Suprapubic skin (tissue), 4 donors: ENCODE measurements around the gene SGPL1. TPM values are rescaled to one million over a fixed set of nuclear protein-coding genes. Genes with fewer than 3 reads are reported as not detected.

Source experiments
- DNase-seq, 2 donors: peaks; one replicate each; pipeline ENCODE4 v3.0.0-alpha.2; 2019; ENCODE audit warnings: low spot score in 2 of 2
- H3K27ac ChIP-seq: fragments of 200-600 bp; sonication (generic); one replicate; pipeline ENCODE4 v1.5.1; 2019
- H3K27me3 ChIP-seq: fragments of 200-600 bp; sonication (generic); one replicate; pipeline ENCODE4 v1.5.1; 2019
- H3K36me3 ChIP-seq: fragments of 200-600 bp; sonication (generic); one replicate; pipeline ENCODE4 v1.5.1; 2019
- H3K4me1 ChIP-seq: fragments of 200-600 bp; sonication (generic); one replicate; pipeline ENCODE4 v1.5.1; 2019
- H3K4me3 ChIP-seq: fragments of 200-600 bp; sonication (generic); one replicate; pipeline ENCODE4 v1.5.1; 2019; ENCODE audit warnings: mild to moderate bottlenecking
- H3K9me3 ChIP-seq: fragments of 200-600 bp; sonication (generic); one replicate; pipeline ENCODE4 v1.5.1; 2019
- CTCF ChIP-seq, 2 donors: fragments of 200-600 bp in 1 of 2; fragments of 450-650 bp in 1 of 2; sonication (generic) in 1 of 2; IDR thresholded peaks; one replicate each; pipeline ENCODE4 v1.5.1; 2016 to 2019; ENCODE audit warnings: antibody characterized with exemption in 2 of 2, mild to moderate bottlenecking in 1 of 2, moderate library complexity in 1 of 2
- EP300 ChIP-seq: sonication (generic); formaldehyde crosslinking; IDR thresholded peaks from one replicate; pipeline ENCODE4 v1.6.1; 2017; ENCODE audit warnings: antibody characterized with exemption
- POLR2A ChIP-seq, 2 donors: fragments of 450-650 bp; IDR thresholded peaks; one replicate each; pipeline ENCODE4 v1.6.1; 2017; ENCODE audit warnings: antibody characterized with exemption in 2 of 2, mild to moderate bottlenecking in 2 of 2, moderate library complexity in 2 of 2
- POLR2AphosphoS5 ChIP-seq, 3 donors: sonication (generic); formaldehyde crosslinking; IDR thresholded peaks; one replicate each; pipeline ENCODE4 v1.6.1; 2017; ENCODE audit warnings: antibody characterized with exemption in 3 of 3
- WGBS: methylation state at CpG from one replicate; pipeline ENCODE4 v1.1.5; 2018; 5-methylcytosine and 5-hydroxymethylcytosine counted together
- total RNA-seq, 4 donors: library from RNA; depleted of rRNA; stranded (reverse); fragments of >200 nt; gene quantifications; one replicate each; pipeline ENCODE4 v1.1.0, GENCODE V29; 2016

The SGPL1 gene
- total RNA-seq, 4 donors from 2014 or later: 54.4 to 80.1 (median 59.6) TPM

GRCh38 chr10:70786799-70787415, 28.8 kb upstream of the SGPL1 start:
- TF ChIP-seq POLR2A (IDR thresholded peaks at IDR 0.05): no peak
- TF ChIP-seq POLR2AphosphoS5 (IDR thresholded peaks at IDR 0.05): no peak
- TF ChIP-seq CTCF (IDR thresholded peaks at IDR 0.05): no peak
- TF ChIP-seq EP300: no peak
- Histone ChIP-seq H3K27me3 (peaks cover 4% of the 10 kb centered on the region), H3K27ac (no peak overlapping the region), H3K4me1 (no peaks in the 10 kb centered on the region), H3K9me3 (no peaks in the 10 kb centered on the region), H3K36me3 (no peaks in the 10 kb centered on the region), H3K4me3 (no peak overlapping the region)
- WGBS: 48% methylated on average over 5 of the region's 5 CpGs
- no peak for DNase-seq

- H3K4me3 ChIP-seq: no peak overlapping the region
- TF ChIP-seq CTCF (IDR thresholded peaks at IDR 0.05): no peak
- no peak for TF ChIP-seq EP300
- no peak for TF ChIP-seq POLR2A (IDR thresholded peaks at IDR 0.05)
- no peak for TF ChIP-seq POLR2AphosphoS5 (IDR thresholded peaks at IDR 0.05)
- WGBS: 65% methylated on average over 5 of the region's 5 CpGs
- no peaks in the 10 kb centered on the region for H3K27me3 ChIP-seq
- H3K4me1 ChIP-seq: no peaks in the 10 kb centered on the region
- no peak for DNase-seq
- H3K27ac ChIP-seq: no peak overlapping the region
- no peaks in the 10 kb centered on the region for H3K36me3 ChIP-seq
- no peaks in the 10 kb centered on the region for H3K9me3 ChIP-seq
These were observed 24.2 kb upstream of the SGPL1 start for GRCh38 chr10:70791386-70792039.

DNA sequence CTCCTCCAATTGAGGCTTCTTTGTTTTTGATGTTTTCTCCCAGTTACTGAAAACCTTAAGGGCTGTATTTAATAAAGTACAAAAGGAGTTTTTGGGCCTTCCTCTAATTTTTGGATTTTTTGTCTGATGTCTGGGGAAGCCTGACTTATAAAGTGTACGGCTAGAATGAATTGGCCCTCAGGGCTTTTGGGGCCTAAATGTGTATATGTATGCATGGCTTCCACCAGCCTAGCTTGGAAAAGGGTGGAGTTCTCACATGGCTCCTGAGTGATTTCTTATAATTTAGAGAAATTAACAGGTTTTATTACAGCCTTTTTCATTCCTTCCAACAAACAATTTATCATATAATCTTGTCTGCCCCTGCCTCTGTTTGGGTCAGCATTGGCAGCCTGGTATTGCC, 20.1 kb upstream of the SGPL1 start:
- no peaks in the 10 kb centered on the region for H3K36me3 ChIP-seq
- no peaks in the 10 kb centered on the region for H3K9me3 ChIP-seq
- H3K4me3 ChIP-seq: no peak overlapping the region
- H3K4me1 ChIP-seq: no peaks in the 10 kb centered on the region
- 58% methylated on average over 1 of the region's 1 CpG for WGBS
- no peak for DNase-seq
- TF ChIP-seq EP300 (no peak), POLR2AphosphoS5 (IDR thresholded peaks at IDR 0.05) (no peak), POLR2A (IDR thresholded peaks at IDR 0.05) (no peak), CTCF (IDR thresholded peaks at IDR 0.05) (no peak)
- H3K27ac ChIP-seq: no peak overlapping the region
- no peaks in the 10 kb centered on the region for H3K27me3 ChIP-seq

GRCh38 chr10:70797840-70798239, 17.9 kb upstream of the SGPL1 start:
- DNase-seq: no peak
- no peaks in the 10 kb centered on the region for H3K27me3 ChIP-seq
- H3K36me3 ChIP-seq: no peaks in the 10 kb centered on the region
- H3K4me3 ChIP-seq: no peak overlapping the region
- TF ChIP-seq EP300 (no peak), POLR2AphosphoS5 (IDR thresholded peaks at IDR 0.05) (no peak), CTCF (IDR thresholded peaks at IDR 0.05) (no peak), POLR2A (IDR thresholded peaks at IDR 0.05) (no peak)
- no peak overlapping the region for H3K27ac ChIP-seq
- H3K9me3 ChIP-seq: no peaks in the 10 kb centered on the region
- no peaks in the 10 kb centered on the region for H3K4me1 ChIP-seq
- 83% methylated on average over 1 of the region's 7 CpGs for WGBS

GRCh38 chr10:70799124-70799523, 16.6 kb upstream of the SGPL1 start:
- 67% methylated on average over 5 of the region's 5 CpGs for WGBS
- Histone ChIP-seq H3K4me3 (no peak overlapping the region), H3K9me3 (no peaks in the 10 kb centered on the region), H3K36me3 (no peaks in the 10 kb centered on the region), H3K4me1 (peaks cover 4% of the 10 kb centered on the region), H3K27ac (no peak overlapping the region), H3K27me3 (no peaks in the 10 kb centered on the region)
- DNase-seq: no peak
- TF ChIP-seq POLR2AphosphoS5 (IDR thresholded peaks at IDR 0.05) (no peak), CTCF (IDR thresholded peaks at IDR 0.05) (no peak), EP300 (no peak), POLR2A (IDR thresholded peaks at IDR 0.05) (no peak)
